KBM-7 (cell line): ENCODE measurements around the gene STXBP6.
A peak's percentile ranks its signal among the peaks of the same experiment; 100 is the strongest.

Experiments used
- DNase-seq: peaks from one replicate; pipeline ENCODE4 v3.0.0-alpha.2; 2015
- in situ Hi-C: fragments of 300-500 bp; cut with MboI; formaldehyde crosslinking; loops from 2 replicates; pipeline ENCODE4 v1.14.3; 2020; ENCODE audit warnings: low sequenced_read_pairs, low pct_unique_long_range_greater_than_20kb, mixed read lengths

Gene STXBP6

GRCh38 chr14:24992624-24993360 is 57.2 kb downstream of the STXBP6 start:
- no peak for DNase-seq
- in situ Hi-C loops, result no loop called here

GRCh38 chr14:24991821-24992220 is 58.1 kb downstream of the STXBP6 start:
- in situ Hi-C loops, result no loop called here
- DNase-seq, result no peak

DNA sequence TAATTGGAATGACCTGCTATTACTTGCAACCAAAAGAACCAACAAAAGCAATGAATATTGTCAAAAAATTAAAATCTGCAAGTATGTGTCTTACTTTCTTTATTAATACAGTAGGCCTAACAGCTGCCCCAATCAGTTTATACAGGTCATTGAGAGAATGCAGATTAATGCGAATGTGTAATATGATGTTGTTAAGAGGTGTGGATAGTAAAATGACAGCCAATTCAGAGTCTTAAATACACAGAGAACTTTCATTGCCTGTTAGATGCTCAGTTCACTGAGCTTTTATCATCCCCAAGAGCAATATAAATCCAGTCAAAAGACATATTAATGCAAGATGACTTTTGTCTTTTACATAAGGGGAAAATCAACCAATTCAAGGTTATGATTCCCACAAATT is 58.7 kb downstream of the STXBP6 start:
- no peak for DNase-seq
- in situ Hi-C loops, result no loop called here

DNA sequence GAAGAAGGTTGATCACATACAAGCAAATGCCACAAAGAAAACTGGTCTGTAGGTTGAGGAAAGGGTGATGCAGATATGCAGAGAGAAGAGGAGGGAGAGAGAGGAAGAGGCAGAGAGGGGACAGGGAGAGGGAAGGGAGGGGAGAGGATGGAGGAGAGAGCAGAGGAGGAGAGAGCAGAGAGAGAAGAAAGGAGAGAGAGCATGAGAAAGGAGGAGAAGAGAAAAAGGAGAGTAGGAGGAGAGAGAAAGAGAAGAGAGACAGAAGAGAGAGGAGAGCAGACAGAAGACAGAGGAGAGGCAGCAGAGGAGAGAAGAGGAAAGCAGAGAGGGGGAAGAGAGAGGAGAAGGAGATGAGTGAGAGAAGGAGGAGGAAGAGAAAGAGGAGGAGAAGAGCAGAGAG is 59.2 kb downstream of the STXBP6 start:
- no peak for DNase-seq
- in situ Hi-C loops, result no loop called here

DNA sequence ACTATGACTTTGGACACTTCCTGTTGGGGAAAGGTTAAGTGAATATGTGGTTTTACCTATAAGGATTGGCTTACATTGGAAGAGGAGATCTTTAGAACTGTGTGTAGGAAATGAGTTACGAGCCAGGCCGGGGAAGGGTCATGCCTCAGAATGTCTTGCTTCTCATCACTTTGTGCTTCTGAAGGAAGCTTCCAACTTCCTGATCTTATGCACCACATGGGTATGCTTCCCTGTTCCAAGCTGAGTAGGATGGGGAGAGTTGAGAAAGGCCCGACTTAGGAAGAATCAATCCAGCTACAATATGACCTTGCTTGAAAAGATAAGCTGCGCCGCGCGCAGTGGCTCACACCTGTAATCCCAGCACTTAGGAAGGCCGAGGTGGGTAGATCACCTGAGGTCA is 59.9 kb downstream of the STXBP6 start:
- in situ Hi-C loops, result no loop called here
- no peak for DNase-seq

- DNase-seq, result no peak
- in situ Hi-C loops, result no loop called here
Observed at GRCh38 chr14:24988760-24989159, 61.2 kb downstream of the STXBP6 start.

DNA sequence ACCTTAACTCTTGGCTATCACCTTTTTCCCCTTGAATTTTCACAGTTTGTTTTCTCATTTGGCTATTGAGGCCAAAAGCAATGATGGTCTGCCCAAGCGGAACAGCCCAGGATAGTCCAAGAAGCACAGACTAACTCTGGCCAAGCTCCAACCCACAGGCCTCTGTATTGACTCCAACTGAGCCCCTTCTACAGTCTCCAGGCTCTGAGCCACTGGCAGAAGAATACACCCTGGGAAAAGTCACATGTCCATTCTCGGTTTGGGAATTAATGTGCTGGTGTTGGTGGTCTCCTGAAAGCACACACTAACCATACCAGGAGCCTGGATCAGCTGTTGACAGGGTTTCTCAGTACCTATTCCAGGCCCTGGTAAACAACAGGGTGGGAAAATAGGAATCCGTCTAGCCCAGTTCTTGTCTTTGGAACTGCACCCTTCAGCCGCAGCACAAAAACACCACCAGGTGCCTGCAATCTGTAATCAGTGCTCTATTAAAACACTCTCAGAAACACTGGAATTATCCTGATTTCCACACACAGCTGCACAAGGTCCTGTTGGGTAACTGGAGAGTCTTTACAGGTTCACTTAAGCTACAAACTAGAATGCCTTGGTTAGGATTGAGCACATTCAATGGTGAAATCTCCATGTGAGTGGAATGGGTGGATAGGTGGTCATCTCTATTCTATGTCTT is 63.6 kb downstream of the STXBP6 start:
- in situ Hi-C loops, result no loop called here
- no peak for DNase-seq

- peak; percentile 1 for DNase-seq
- in situ Hi-C loops, result no loop called here
Observed at GRCh38 chr14:24984846-24985589, 64.9 kb downstream of the STXBP6 start.

DNA sequence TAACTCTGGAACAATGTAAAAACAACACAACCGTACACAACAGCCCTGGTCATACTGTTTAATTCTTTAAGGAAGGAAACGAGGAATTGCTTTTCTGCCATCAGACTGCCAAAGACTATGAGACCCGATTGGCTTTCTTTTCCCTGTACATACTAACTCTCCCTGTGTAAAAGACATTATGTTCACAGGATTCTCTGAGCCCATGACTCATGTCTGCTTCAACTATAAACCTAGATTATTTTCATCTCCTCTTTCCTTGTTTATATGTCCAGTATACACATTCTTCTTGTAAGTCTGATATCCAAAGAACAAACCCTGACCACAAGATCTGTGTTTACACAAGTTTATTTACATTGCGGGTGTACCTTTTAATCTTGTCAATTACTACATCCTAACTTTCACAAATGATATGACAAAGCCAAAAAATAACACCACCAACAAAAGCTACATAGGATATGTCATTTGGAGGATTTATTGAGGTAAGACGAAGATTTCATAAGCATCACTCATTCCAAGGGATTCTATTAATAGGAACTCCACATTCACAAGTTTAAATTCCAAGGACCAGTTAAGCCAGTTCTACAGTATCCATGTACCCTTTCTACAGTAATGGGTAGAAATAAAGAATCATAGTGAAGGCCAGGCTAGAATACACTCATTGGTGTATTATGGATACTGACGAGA is 67.3 kb downstream of the STXBP6 start:
- in situ Hi-C loops, result no loop called here
- no peak for DNase-seq

- in situ Hi-C loops, result no loop called here
- no peak for DNase-seq
Observed at GRCh38 chr14:24979725-24980239, 70.2 kb downstream of the STXBP6 start.

DNA sequence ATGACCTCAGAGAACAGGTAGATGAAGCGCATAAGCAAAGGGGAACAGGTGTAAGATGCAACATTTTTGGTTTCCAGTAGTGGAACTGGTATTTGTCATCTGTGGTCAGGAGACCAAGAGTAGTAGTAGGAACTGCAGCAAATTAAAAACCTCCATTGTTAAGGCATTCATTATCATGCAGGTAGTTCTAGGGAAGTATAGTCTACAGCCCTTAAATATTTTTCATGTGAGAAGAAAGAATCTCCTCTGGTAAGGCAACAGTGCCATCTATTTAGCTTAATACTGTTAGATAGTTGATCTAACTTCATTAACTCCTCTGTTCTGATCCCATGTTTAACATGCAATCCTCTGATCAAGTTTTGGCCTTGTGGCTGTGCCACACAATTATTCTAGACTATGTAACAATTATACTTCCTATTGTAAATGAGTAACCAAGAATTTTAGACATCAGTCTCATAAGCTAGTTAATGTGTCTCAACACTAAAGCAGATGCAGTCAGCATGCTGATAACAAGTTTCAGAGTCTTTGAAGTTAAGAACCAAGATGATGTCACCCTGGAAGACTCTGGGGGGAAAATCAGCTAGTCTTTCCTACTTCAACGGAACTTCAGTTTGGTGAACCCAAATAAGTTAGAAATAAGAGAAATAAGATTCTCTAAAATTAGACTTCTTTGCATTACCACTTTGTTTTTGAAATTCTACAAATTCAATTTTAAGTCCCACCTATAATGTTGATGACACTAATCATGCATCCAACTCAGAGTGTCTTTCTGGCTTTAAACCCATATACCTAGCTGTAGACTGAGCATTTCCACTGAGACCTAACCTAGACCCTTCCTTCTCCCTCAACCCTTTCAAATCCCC is 70.9 kb downstream of the STXBP6 start:
- no peak for DNase-seq
- in situ Hi-C loops, result no loop called here

GRCh38 chr14:24976602-24977001 is 73.3 kb downstream of the STXBP6 start:
- in situ Hi-C loops, result no loop called here
- DNase-seq, result no peak

DNA sequence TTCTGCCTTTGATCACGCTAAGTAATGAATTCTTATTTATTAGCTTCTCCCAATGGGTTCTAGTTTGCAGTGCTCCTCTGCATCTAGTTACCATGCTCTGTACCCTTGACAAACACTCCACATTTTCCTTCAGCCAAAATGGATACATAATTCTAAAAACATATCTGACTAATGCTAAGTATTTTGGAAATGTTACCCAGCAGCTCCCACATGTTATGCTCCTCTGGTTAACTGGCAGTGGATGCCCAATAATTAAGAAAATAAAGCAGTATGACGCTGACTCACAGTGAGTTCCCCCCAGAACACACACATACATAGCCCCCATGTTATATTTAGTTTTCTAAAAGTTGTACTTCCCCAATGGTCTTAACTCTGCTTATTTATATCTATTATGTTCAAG is 74.6 kb downstream of the STXBP6 start:
- in situ Hi-C loops, result no loop called here
- no peak for DNase-seq

GRCh38 chr14:24974591-24975374 is 75.2 kb downstream of the STXBP6 start:
- in situ Hi-C loops, result no loop called here
- no peak for DNase-seq

- DNase-seq, result no peak
- in situ Hi-C loops, result no loop called here
Observed at GRCh38 chr14:24972844-24973243, 77.1 kb downstream of the STXBP6 start.

DNA sequence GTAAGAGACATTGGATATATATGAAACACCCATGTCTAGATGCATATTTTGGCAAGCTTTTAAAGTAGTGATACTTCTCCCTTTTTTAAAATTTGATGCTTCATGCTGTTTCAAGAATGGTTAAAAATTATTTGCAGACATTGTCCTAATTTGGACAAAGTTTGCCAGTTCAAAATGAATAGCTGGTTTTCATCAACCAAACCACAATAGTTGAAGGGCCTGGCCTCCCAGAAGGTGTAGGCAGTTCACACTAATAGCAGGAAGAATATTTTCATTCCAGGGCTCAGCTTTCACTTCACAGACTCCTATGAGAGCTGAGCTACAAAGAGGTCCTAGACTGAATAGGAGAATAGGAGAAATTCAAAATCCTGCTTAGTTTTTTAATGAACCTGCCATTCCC is 78.7 kb downstream of the STXBP6 start:
- in situ Hi-C loops, result no loop called here
- no peak for DNase-seq

DNA sequence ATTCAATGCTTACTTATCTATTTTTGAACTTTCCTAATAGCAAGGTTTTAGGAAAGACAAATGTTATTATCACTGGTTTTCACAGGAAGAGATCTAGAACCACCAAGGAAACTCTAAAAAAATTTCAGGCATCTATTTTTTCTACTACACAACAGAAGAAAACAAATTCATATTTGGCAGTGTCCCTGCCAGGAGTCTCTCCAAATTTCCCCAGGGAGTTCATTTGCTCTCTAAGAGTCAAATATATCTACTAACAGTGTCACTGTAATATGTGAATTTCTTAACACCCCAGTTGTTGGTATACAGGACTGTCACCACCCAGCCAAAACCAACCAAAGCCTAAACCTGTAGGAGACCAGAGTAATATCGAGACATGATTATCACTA is 83.4 kb downstream of the STXBP6 start:
- in situ Hi-C loops, result no loop called here
- DNase-seq, result no peak
